ENCODE measurements around the gene PLXND1. TPM values are rescaled to one million over a fixed set of nuclear protein-coding genes. Genes with fewer than 3 reads are reported as not detected.
"Not testable (repeated sequence)": the region's sequence is repeated elsewhere in the genome, so short reads cannot be mapped to it uniquely, and the experiment has no call there.

Gene PLXND1
- total RNA-seq, 4 donors from 2014 or later = 24.0 to 42.6 (median 30.3) TPM

DNA sequence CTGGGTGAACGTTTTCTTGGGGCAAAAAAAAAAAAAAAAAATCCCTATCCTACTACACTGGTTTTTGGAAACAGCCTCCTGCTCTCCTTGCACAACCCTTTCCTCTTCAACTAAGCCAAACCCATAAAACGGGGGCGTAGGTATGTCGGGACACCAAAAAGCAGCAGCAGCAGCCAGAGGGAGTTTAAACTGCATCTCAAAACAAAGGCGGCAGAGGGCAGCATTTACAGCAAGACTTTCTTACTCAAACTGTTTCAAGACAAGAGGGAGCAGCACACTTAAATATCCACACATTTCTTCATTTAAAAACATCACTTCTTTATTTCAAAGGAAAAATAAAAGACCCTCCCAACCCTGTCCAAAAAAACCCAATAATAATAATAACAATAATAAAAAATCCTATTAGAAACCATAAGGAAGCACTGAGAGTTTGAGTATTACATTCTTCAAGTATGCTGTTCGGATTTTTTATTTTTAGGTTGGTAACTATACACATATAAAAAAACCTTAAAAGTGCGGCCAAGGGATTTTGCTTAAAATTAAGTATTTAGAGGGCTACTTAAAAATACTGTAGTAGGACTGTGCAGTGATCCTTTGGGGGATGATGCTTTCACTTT is 43.9 kb upstream of the PLXND1 start:
- 26% methylated on average over 7 of the region's 7 CpGs for WGBS, 2 donors
- peak; percentile 85 to 93 for DNase-seq (ENCODE audit: low spot score in 2 of 2)
- no peak overlapping the region for H3K4me3 ChIP-seq (ENCODE audit: low read depth, poor library complexity, severe bottlenecking)
- intact Hi-C loops (cut with DNase I; ENCODE audit: low total_unique reads) = loop anchor here (5.0 kb wide), 1 partner anchor 177 kb away; no protein-coding TSS in a partner anchor
- TF ChIP-seq, protein P1, sequence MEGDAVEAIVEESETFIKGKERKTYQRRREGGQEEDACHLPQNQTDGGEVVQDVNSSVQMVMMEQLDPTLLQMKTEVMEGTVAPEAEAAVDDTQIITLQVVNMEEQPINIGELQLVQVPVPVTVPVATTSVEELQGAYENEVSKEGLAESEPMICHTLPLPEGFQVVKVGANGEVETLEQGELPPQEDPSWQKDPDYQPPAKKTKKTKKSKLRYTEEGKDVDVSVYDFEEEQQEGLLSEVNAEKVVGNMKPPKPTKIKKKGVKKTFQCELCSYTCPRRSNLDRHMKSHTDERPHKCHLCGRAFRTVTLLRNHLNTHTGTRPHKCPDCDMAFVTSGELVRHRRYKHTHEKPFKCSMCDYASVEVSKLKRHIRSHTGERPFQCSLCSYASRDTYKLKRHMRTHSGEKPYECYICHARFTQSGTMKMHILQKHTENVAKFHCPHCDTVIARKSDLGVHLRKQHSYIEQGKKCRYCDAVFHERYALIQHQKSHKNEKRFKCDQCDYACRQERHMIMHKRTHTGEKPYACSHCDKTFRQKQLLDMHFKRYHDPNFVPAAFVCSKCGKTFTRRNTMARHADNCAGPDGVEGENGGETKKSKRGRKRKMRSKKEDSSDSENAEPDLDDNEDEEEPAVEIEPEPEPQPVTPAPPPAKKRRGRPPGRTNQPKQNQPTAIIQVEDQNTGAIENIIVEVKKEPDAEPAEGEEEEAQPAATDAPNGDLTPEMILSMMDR (IDR thresholded peaks at IDR 0.05) = no peak
- TF ChIP-seq POLR2A (IDR thresholded peaks at IDR 0.05) = no peak

DNA sequence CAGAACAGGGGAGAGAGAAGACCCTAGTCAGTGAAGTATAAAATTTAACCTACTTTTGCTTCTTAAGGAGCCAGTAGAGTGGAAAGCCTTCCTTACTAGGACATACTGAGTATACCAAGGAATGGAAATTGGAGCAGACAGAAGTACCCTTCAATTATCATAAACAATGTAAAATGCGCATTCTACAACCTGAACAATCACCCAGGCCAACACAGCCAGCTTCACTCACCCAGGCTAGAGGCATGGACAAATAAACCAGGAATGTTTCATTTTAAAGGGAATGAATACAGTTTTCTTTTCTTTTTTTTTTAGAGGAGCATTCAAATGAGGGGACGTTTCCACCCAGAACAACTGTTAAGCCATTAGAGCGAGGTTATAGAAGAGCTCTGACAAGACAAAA is 41.9 kb upstream of the PLXND1 start:
- WGBS, 2 donors = 92% methylated on average over 3 of the region's 3 CpGs
- intact Hi-C loops (cut with DNase I; ENCODE audit: low total_unique reads) = loop anchor here (5.0 kb wide), 1 partner anchor 284 kb away; no protein-coding TSS in a partner anchor
- no peak for TF ChIP-seq POLR2A (IDR thresholded peaks at IDR 0.05)
- TF ChIP-seq, protein P1 (IDR thresholded peaks at IDR 0.05) = no peak
- no peak for DNase-seq (ENCODE audit: low spot score in 2 of 2)
- no peak overlapping the region for H3K4me3 ChIP-seq (ENCODE audit: low read depth, poor library complexity, severe bottlenecking)

DNA sequence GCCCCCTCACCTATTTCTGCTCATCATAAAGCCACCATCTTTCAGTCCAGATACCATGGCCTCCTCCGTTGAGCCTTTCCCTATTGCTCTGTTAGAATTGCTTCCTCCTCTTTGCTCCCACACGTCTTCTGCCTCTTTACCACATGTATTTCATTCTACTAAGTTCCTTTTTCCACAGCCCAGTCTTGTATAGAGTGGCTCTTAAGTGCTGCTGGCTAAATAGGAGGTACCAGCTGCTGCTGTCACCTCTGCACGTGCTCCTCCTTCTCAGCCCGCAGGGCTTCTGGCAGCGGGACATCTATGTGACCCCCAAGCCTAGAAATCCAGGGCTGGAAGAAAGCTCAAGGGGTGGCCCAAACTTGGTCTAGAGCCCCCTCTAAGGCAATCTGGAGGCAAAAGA is 38.8 kb upstream of the PLXND1 start:
- H3K4me3 ChIP-seq (ENCODE audit: low read depth, poor library complexity, severe bottlenecking) = no peak overlapping the region
- TF ChIP-seq, protein P1 (IDR thresholded peaks at IDR 0.05) = no peak
- TF ChIP-seq POLR2A (IDR thresholded peaks at IDR 0.05) = no peak
- intact Hi-C loops (cut with DNase I; ENCODE audit: low total_unique reads) = loop anchor here (5.0 kb wide), 1 partner anchor 287 kb away; no protein-coding TSS in a partner anchor
- 64 to 74% methylated on average over 5 of the region's 5 CpGs for WGBS, 2 donors
- peak in 1 of 2 donors; percentile 39 for DNase-seq (ENCODE audit: low spot score in 2 of 2)

DNA sequence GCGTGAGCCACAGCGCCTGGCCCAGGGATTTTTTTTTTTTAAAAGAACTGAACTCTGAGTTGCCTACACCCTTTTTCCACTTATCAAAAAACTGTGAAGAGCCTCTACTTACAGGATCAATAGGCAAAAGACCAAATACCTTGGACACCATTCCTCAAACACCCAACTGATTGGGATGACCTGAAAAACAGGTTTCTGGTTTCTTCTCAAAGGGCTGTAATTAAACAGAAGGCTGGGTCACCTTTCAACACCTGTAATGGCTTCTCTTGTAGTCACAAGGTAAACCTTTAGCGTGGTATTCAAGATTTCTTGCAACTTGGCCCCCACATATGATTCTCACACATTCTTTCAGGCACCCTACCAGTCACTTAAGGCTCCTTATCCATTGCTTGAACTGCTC is 38.4 kb upstream of the PLXND1 start:
- no peak overlapping the region for H3K4me3 ChIP-seq (ENCODE audit: low read depth, poor library complexity, severe bottlenecking)
- no peak for TF ChIP-seq POLR2A (IDR thresholded peaks at IDR 0.05)
- TF ChIP-seq, protein P1 (IDR thresholded peaks at IDR 0.05) = no peak
- no peak for DNase-seq (ENCODE audit: low spot score in 2 of 2)
- intact Hi-C loops (cut with DNase I; ENCODE audit: low total_unique reads) = loop anchor here (5.0 kb wide), 1 partner anchor 287 kb away; no protein-coding TSS in a partner anchor
- 86 to 96% methylated on average over 3 of the region's 3 CpGs for WGBS, 2 donors

DNA sequence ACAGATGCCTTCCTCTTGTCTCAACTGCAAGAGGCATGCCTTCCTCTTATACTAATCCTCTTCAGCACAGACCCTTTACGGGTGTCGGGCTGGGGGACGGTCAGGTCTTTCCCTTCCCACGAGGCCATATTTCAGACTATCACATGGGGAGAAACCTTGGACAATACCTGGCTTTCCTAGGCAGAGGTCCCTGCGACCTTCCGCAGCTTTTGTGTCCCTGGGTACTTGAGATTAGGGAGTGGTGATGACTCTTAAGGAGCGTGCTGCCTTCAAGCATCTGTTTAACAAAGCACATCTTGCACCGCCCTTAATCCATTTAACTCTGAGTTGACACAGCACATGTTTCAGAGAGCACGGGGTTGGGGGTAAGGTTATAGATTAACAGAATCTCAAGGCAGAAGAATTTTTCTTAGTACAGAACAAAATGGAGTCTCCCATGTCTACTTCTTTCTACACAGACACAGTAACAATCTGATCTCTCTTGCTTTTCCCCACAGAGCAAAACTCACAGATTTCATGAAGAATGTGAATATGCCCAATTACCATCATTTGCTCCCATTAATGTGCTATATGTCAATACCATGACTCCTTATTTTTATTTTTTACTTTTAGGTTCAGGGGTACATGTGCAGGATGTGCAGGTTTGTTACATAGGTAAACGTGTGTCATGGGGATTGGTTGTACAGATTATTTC is 35.2 kb upstream of the PLXND1 start:
- H3K4me3 ChIP-seq (ENCODE audit: low read depth, poor library complexity, severe bottlenecking); intact Hi-C loops (cut with DNase I; ENCODE audit: low total_unique reads); DNase-seq (ENCODE audit: low spot score in 2 of 2): not testable (repeated sequence)
- 44 to 56% methylated on average over 10 of the region's 10 CpGs for WGBS, 2 donors

DNA sequence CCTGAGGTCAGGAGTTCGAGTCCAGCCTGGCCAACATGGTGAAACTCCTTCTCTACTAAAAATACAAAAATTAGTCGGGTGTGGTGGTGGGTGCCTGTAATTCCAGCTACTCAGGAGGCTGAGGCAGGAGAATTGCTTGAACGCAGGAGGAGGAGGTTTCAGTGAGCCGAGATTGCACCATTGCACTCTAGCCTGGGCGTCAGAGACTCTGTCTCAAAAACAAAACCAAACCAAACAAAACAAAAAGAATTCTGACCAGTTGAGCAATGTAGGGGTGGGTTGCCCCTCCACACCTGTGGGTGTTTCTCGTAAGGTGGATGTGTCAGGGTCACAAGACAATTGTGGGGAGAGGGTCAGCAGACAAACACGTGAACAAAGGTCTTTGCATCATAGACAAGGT is 34.5 kb upstream of the PLXND1 start:
- intact Hi-C loops (cut with DNase I; ENCODE audit: low total_unique reads) = not testable (repeated sequence)
- peak in 1 of 2 donors; percentile 28 for DNase-seq (ENCODE audit: low spot score in 2 of 2)
- 82 to 90% methylated on average over 7 of the region's 7 CpGs for WGBS, 2 donors

More for the DNA sequence above, 34.5 kb upstream of the PLXND1 start:
- H3K4me3 ChIP-seq (ENCODE audit: low read depth, poor library complexity, severe bottlenecking) = not testable (repeated sequence)

Measured in lower leg skin (tissue), 4 donors.